ENCODE results near the gene ZBTB4.

The ZBTB4 gene

GRCh38 chr17:7468804-7469389 is 10.5 kb downstream of the ZBTB4 start:
- DNase-seq = no peak

- DNase-seq = no peak
Measured at GRCh38 chr17:7468290-7468689, 11.1 kb downstream of the ZBTB4 start.

GRCh38 chr17:7467498-7467897 is 11.9 kb downstream of the ZBTB4 start:
- DNase-seq = no peak

GRCh38 chr17:7466639-7467341 is 12.6 kb downstream of the ZBTB4 start:
- DNase-seq = no peak

- DNase-seq = no peak
Measured at GRCh38 chr17:7466318-7466638, 13.2 kb downstream of the ZBTB4 start.

GRCh38 chr17:7465597-7466275 is 13.7 kb downstream of the ZBTB4 start:
- DNase-seq = no peak

- no peak for DNase-seq
Measured at GRCh38 chr17:7464081-7464480, 15.3 kb downstream of the ZBTB4 start.

GRCh38 chr17:7463372-7463846 is 16.0 kb downstream of the ZBTB4 start:
- DNase-seq = no peak

GRCh38 chr17:7462474-7463371 is 16.7 kb downstream of the ZBTB4 start:
- DNase-seq = no peak

- no peak for DNase-seq
Measured at GRCh38 chr17:7460850-7461660, 18.4 kb downstream of the ZBTB4 start.

GRCh38 chr17:7459961-7460545 is 19.4 kb downstream of the ZBTB4 start:
- DNase-seq = no peak

- no peak for DNase-seq
Measured at GRCh38 chr17:7448461-7448860, 31.0 kb downstream of the ZBTB4 start.

GRCh38 chr17:7445619-7445968 is 33.8 kb downstream of the ZBTB4 start:
- DNase-seq = no peak

- no peak for DNase-seq
Measured at GRCh38 chr17:7444682-7445618, 34.5 kb downstream of the ZBTB4 start, which contains the start of gene CHRNB1. TSS of gene CHRNB1 (plus strand) at chr17:7445061. CDS start at chr17:7445128, 67 bp downstream.

GRCh38 chr17:7443499-7444485 is 35.6 kb downstream of the ZBTB4 start:
- DNase-seq = peak; percentile 67

GRCh38 chr17:7442142-7442541 is 37.3 kb downstream of the ZBTB4 start:
- DNase-seq = no peak

- peak; percentile 48 for DNase-seq
Measured at GRCh38 chr17:7441266-7441665, 38.2 kb downstream of the ZBTB4 start.

GRCh38 chr17:7440834-7441195 is 38.6 kb downstream of the ZBTB4 start:
- peak; percentile 74 for DNase-seq

- peak; percentile 47 for DNase-seq
Measured at GRCh38 chr17:7440113-7440833, 39.2 kb downstream of the ZBTB4 start.

Measured in fibroblast of upper back skin (primary cell).